Prostate gland (tissue), 2 donors: ENCODE data around the gene LXN.

Experiments used
- CTCF ChIP-seq, 4 experiments: fragments of 200-600 bp in 2 of 4; fragments of 450-650 bp in 2 of 4; sonication (generic) in 2 of 4; IDR thresholded peaks; 1 replicate in 3 of 4; 2 replicates in 1 of 4; pipeline ENCODE4 v1.5.1; 2016 to 2019; ENCODE audit warnings: antibody characterized with exemption in 4 of 4, mild to moderate bottlenecking in 2 of 4, moderate library complexity in 2 of 4
- POLR2A ChIP-seq: fragments of 450-650 bp; IDR thresholded peaks from one replicate; pipeline ENCODE4 v1.6.1; 2016; ENCODE audit warnings: antibody characterized with exemption, mild to moderate bottlenecking

GRCh38 chr3:158642474-158643210, 29.8 kb downstream of the LXN start:
- no peak for TF ChIP-seq POLR2A
- no peak for TF ChIP-seq CTCF (IDR thresholded peaks at IDR 0.05)
